Measurements from ENCODE around the gene NEK6.

DNA sequence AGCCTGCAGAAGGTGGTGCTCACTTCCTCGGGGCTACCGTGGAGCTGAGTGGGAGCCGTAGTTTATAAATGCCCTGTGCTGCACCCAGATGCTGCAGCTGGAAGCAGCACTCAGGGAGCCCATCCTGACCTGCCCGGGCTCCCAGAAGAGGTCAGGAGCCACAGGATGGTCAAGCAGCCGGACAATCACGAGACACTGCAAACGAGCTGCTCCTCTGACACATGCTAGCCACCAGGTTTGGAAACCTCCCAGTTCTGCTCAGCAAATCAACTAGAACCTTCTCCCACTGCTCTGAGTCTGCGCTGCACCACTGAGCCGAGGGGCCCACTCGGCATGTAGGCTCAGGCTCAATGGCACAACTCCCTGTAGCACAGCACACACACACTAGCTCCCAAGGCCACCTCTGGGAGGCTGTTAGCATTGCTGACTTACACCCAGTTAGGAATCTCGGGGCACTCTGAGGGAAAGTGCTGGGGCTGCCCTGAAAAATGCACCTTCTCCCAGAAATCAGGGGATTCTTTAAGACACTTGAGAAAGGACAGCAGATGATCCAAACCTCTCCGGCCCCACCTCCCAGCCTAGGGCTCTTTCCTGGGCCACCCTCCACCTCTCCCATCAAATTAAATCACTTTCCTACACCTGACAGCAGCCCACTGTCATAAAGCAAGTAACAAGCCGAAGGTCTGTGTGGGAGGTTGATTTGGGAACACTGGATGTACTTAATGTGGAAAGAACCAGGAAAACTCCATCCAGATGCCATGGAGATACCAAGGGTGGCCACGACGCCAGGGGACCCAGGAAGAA, 98.4 kb downstream of the NEK6 start:
- TF ChIP-seq, protein P1, sequence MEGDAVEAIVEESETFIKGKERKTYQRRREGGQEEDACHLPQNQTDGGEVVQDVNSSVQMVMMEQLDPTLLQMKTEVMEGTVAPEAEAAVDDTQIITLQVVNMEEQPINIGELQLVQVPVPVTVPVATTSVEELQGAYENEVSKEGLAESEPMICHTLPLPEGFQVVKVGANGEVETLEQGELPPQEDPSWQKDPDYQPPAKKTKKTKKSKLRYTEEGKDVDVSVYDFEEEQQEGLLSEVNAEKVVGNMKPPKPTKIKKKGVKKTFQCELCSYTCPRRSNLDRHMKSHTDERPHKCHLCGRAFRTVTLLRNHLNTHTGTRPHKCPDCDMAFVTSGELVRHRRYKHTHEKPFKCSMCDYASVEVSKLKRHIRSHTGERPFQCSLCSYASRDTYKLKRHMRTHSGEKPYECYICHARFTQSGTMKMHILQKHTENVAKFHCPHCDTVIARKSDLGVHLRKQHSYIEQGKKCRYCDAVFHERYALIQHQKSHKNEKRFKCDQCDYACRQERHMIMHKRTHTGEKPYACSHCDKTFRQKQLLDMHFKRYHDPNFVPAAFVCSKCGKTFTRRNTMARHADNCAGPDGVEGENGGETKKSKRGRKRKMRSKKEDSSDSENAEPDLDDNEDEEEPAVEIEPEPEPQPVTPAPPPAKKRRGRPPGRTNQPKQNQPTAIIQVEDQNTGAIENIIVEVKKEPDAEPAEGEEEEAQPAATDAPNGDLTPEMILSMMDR (IDR thresholded peaks at IDR 0.05 in 8 of 11, conservative IDR thresholded peaks at IDR 0.05 in 3 of 11), result no peak
- TF ChIP-seq POLR2A (IDR thresholded peaks at IDR 0.05), result no peak
- peak in 1 of 3 donors; percentile 33 for TF ChIP-seq POLR2AphosphoS5 (IDR thresholded peaks at IDR 0.05)

Measured in spleen (tissue), 7 donors.